Measurements from ENCODE around the gene KCNQ2. TPM values are rescaled to one million over a fixed set of nuclear protein-coding genes. Genes with fewer than 3 reads are reported as not detected.
"Not testable (repeated sequence)": the region's sequence is repeated elsewhere in the genome, so short reads cannot be mapped to it uniquely, and the experiment has no call there.

The KCNQ2 gene
- total RNA-seq, 1 donor: 0.27 TPM

DNA sequence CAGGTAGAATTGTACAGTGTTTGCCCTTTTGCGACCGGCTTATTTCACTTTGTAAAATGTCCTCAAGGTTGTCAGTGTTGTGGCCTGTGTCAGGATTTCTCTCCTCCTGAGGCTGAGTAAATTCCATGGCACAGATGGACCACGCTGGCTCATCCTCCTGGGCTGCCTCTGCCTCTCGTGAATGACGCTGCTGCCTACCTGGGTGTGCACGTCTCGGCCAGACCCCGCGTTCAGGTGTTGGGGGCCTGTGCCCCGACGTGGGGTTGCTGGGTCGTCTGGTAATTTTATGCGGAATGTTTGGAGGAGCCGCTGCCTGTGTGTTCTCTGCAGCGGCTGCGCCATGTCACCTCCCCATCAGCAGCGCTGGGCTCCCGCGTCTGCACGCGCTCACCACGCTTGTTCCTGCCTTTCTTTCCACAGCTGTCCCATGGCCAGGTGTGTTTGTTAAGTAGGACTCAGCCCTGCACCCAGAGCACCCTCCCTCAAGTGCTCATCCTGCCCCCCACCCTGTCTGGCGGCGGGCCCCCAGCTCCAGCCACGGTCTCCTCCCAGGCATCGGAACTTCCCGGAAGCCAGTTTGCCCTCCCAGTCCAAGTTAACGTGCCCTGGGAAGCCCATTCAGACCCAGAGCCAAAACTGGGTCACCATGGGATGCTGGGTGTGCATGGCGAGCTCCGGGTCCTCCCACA is 75.2 kb downstream of the KCNQ2 start:
- DNase-seq (ENCODE audit: low read depth in 2 of 3, low spot score in 2 of 3): no peak

DNA sequence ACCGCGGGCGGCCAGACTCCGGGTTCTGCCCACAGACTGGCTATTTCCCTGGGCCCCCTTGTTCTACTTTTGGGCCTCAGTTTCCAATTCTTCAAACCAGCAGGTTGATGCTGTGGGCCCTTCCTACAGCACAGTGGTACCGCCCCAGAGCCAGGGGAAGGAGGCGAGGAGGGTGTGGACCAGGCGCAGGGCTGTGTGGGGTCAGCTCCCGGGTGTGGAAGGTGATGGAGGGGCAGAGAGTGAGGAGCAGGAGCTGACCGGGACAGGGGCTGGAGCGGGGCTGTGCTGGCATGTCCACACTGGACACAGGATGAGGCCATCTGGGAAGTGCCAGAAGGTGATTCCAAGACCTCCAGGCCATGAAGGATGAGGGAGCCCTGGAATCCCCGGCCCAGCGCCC is 76.2 kb downstream of the KCNQ2 start:
- no peak for DNase-seq (ENCODE audit: low read depth in 2 of 3, low spot score in 2 of 3)

DNA sequence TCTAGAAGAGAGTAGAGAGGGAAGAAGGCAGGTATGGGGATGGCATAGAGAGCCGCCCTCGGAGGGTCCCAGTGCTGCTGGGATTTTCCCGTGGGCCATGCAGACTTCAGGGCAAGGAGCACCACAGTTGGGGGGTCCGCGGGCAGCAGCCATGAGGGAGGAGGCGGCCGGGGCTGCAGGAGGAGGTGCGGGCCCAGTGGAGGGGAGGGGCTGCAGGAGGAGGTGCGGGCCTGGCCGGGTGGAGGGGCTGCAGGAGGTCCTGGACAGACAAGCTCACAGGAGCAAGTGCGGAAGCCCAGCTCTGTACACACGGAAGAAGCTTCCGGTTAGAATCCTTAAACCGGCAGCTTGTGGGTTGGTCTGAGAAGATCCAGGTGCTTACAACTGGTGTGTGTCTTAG is 76.7 kb downstream of the KCNQ2 start:
- no peak for DNase-seq (ENCODE audit: low read depth in 2 of 3, low spot score in 2 of 3)

DNA sequence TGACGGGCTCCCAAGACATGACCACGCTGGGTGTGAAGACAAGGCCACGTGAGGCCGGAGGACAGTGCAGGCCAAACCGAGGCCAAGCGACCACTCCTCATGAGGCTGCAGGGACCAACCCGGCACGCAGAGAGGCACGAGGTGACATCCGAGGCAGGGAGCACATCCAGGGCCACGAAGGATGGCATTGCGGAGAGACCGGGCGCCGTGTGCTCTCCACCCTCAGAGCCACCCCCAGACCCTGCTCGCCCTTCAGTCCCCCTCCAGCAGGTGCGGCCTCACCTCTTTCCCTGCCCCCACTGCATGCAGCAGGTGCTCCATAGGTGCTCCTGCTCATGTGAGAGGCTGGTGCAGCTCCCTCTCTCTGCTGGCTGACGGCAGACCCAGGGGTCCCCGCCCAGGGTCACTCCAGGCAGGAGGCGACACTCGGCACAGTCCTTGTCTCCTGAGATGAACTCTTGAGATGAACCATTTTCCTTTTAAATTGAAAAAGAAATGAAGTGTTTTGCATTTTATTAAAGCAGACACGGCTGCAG is 77.5 kb downstream of the KCNQ2 start:
- no peak for DNase-seq (ENCODE audit: low read depth in 2 of 3, low spot score in 2 of 3)

DNA sequence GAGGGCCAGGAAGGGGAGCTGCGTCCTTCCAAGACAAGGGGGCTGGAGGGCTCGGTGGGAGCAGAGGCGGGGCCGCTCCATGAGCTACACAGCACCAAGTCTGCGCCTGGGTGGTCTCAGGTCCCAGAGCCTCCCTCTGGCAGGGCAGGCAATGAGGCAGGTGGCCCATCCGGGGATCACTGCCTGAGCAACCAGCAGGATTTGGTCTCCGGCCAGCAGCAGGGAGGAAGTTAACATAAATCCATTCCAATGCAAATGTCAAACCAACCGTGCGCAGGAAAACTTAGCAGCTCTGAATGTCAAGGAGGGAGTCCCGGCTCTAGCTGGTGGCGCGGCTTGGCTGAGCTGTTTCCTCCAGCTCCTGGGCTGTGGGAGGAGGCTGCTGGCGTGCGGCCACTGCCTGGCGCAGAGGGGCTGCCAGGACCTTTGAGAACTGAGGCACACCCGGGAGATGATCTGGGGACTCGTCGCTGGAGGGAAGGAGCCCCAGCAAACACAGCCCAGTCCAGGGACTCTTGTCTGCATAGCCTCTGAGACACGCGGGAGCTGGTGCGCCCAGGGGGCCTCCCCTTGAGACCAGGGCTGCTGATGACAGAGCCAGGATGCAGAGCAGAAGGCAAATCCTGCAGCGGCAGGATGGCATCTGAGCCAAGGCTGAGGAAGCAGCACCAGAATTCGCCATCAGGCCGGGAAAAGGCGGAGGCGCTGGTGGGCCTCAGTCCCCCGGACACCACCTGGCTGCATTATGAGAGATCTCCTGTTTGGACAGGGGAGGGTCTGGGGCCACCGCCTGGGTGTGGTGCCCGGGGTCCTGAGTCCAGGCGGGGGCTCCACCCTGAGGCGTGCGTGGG is 78.2 kb downstream of the KCNQ2 start:
- peak in 2 of 3 donors; percentile 5 to 18 for DNase-seq (ENCODE audit: low read depth in 2 of 3, low spot score in 2 of 3)

DNA sequence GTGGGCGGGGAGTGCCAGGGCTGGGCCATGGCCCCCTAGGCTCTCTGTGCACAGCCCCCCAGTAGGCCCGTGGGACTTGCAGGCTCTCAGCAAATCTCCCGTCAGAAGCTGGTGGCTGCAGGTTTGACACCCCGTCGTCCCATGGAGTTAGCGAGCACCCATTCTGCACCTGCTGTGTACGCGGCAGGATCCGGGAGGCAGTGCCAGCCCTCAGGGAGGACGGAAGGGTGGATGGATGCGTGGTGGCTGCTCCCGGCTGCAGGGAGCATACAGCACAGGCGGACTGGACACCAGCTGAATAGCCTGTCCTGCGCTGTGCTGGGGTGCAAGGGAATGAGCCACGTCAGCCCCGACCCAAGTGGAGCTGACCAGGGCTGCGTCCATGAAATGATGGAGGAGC is 78.9 kb downstream of the KCNQ2 start:
- DNase-seq (ENCODE audit: low read depth in 2 of 3, low spot score in 2 of 3): no peak

DNA sequence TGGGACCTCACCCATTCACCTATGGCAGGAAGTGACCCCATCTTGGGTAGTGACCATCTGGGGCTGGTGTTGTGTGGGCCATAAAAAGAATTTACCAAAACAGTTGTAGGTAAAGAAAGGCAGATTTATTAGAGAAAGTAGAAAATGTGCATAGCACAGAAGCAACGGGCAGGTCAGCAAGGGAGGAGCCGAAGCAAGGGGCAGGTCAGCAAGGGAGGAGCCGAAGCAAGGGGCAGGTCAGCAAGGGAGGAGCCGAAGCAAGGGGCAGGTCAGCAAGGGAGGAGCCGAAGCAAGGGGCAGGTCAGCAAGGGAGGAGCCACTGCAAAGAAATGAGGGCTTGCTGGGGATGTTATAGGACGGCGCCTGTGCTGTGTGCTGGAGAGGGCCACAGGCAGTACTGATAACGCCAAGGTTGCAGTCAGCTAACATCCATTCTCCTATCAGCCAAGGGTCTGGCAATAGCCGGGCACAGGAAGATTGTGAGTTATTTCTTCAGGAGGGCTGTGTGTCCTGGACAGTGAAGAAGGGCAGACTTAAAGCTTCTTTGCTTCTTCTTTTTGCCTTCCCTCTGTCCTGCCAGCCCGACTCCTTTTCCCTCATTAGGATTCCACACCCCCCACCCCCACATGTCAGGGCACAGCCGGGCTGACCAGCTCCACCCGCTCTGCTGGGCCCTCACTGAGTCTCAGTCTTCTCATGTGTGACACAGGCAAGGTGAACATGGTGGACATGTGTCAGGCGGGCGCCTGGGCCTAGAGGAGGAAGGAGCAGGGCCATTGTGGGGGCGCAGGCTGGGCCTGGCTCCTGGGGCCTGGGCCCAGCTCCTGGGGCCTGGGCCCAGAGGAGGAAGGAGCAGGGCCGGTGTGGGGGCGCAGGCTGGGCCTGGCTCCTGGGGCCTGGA is 79.7 kb downstream of the KCNQ2 start:
- no peak for DNase-seq (ENCODE audit: low read depth in 2 of 3, low spot score in 2 of 3)

DNA sequence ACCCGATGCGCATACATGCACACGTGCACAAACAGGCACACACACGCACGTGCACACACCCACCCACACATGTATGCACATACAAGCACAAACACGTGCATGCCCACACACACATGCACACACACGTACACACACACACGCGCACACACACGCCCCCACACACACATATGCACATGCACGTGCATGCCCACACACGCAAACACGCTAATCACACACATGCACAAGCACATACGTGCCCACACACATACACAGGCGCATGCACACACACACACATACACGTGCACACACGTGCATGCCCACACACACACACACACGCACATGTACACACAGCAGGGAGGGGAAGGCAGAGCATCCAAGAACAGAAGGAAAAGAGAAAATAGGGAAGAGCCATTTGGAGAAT is 84.5 kb downstream of the KCNQ2 start:
- no peak for DNase-seq (ENCODE audit: low read depth in 2 of 3, low spot score in 2 of 3)

DNA sequence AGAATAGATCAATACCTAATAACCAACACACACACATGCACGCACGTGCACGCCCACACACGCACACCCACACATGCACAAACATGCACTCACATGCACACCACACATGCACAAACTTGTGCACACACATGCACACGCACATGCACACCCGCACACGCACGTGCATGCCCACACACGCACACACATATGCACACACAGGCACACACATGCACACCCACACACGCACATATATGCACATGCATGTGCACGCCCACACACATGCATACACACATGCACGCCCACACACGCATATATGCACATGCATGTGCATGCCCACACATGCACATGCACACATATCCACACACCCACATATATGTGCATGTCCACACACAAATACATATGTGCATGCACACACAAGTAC is 85.1 kb downstream of the KCNQ2 start:
- no peak for DNase-seq (ENCODE audit: low read depth in 2 of 3, low spot score in 2 of 3)

DNA sequence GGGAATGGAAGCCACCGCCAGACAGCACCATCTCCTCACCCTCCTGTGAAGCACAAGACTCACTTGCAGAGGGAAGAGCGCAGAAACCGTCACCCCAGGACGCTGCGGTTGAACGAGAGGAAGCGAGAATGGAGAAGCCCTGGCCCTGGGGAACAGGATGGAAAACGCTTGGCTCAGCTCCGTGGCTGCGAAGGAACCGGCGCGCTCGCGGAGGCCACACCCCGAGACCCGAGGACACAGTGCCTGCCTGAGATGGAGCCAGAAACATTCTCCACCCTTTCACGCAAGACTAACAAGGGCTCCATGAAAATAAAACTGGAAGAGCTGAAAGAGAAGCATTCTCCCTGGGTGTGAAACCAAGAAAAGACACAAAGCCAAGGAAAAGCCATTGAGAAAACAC is 86.0 kb downstream of the KCNQ2 start:
- DNase-seq (ENCODE audit: low read depth in 2 of 3, low spot score in 2 of 3): no peak

DNA sequence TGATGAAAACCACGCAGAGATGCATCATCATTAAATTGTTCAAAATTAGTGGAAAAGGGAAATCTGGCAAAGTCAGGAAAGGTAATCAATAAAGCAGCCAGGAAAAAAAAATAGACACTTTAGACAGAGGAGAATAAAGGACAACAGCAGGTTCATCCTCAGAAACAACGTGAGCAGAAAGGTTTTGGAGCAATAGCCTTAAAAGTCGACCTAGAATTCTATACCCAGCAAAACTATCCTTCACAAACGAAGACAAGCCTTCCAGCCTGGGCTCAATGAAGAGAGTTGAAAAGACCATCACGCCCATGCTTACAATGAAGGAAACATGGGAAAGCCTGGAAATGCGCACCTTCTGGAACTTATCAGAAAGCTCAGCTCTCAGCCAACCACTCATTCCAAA is 86.6 kb downstream of the KCNQ2 start:
- DNase-seq (ENCODE audit: low read depth in 2 of 3, low spot score in 2 of 3): no peak

DNA sequence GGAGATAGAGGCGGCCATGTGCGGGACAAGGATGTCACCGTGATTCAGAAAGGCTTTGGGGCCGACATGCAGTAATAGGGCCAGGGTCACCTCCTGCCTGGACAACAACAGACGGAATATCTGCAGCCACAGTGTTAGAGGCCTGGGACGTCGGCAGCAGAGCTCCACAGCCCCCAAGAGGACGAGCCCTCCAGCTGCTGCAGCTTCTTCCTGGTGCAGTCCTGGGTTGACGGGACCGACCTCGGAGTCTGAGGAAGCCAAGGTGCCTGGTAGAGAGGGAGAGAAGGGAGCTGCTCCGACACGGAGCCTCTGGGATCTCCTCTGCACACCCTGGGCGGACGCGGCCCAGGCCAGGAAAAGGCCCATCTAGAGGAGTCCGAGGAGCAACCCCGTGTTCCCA is 88.1 kb downstream of the KCNQ2 start:
- no peak for DNase-seq (ENCODE audit: low read depth in 2 of 3, low spot score in 2 of 3)

DNA sequence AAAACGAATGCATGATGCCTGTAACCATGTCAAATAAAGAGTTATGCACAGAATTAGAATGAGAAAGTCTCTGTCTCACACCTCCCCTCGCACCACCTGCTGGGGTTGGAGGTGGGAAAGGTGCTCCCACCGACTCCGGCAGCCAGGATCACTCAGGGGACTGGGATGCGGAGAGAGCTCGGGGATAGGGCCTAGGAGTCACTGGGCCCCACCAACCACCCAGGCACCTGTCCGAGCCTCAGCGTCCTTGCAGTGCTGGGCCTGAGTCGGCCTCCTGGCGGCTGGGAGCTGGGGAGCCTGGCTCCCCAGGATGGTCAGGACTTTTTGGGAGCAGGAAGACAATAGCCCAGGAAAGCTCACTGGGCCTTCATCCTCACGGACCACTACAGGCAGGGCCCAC is 88.9 kb downstream of the KCNQ2 start:
- DNase-seq (ENCODE audit: low read depth in 2 of 3, low spot score in 2 of 3): no peak

DNA sequence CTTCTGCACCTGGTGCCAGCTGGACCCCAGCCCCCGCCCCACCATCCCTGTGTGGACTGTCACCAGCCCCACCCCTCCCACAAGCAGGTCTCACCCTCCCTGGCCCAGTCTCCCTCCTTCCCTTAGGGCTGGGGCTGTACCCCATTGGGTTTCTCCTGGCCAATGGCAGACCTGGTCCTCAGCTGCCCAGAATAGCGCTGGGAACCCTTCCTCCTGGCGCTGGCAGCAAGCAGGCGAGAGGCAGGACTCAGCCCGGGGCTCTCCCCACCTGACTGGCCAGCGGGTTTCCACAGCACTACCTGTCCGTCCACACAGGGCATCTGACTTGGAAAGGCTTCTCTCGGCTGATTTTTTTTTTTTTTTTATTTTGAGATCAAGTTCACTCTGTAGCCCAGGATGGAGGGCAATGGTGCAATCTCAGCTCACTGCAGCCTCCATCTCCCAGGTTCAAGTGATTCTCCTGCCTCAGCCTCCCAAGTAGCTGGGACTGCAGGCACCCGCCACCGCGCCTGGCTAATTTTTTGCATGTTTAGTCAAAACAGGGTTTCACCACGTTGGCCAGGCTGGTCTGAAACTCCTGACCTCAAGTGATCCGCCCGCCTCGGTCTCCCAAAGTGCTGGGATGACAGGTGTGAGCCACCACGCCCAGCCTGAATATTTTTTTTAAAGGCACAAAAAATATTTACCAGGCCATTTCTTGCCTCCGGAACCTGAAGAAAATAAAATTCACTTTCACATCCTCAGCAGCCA is 89.7 kb downstream of the KCNQ2 start:
- no peak for DNase-seq (ENCODE audit: low read depth in 2 of 3, low spot score in 2 of 3)

DNA sequence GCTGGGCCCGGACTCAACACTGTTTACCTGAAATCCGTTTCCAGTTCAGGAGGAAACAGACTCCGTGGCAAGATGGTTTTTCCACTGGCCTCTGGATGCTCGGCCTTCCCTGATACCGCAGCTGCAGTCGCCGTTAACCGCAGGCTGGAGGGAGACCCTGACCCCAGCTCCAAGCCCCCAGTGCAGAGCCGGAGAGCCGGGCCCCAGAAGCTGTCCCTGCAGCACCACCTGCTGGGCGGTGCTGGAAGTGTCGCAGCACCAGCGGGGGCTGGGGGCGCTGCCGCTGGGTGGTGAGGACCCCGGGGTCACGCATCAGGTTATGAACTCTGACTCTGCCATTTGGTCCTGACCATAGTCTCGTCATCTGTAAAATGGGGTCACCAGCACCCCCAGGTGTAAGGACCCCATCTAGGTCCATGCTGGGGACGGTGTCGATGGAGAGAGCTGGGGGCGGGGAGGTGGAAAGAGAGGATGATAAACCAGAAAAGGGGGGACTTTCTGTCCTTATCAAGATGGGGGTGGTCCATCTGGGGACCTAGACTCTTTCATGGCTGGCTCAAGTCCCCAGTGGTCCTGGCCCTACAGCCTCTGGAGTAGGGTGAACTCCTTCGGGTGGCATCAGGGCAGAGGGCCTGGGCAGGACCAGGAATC is 90.5 kb downstream of the KCNQ2 start:
- peak; percentile 18 to 29 (median 22) for DNase-seq (ENCODE audit: low read depth in 2 of 3, low spot score in 2 of 3)

DNA sequence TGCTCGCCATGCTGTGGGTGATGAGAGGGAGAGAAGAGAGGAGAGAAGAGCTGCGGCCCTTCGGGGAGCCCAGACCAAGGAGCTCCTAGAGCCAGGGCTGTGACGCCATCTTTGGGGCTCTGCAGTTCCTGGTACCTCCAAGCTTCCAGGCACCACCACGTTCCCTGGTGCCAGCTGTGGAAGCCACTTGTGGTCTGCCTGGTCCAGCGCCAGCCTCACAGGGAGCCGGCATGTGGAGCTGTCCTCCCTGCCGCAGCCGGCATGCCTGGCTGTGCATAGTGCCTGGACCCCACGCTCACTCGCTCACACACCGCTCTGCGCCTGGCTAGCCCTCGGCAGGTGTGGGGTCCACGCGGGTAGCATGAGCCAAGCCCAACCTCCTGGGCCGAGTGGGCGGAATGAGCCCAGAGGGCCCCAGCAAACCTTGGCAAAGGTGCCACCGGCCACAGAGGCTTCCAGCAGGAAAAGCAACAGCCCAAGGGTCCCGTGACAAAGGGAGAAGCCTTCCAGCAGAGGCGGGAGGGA is 92.0 kb downstream of the KCNQ2 start:
- no peak for DNase-seq (ENCODE audit: low read depth in 2 of 3, low spot score in 2 of 3)

DNA sequence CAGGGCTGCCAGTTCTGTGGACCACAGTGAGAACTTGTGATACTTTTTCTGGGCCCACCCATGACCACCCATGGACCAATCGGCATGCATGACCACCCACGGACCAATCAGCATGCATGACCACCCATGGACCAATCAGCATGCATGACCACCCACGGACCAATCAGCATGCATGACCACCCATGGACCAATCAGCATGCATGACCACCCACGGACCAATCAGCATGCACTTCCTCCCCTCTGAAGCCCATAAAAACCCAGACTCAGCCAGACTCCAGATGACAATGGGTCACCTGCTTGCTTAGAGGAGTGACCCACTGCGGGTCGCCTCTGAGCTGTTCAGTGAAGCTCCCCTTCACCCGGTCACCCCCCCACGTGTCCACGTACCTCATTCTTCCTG is 92.6 kb downstream of the KCNQ2 start:
- DNase-seq (ENCODE audit: low read depth in 2 of 3, low spot score in 2 of 3): not testable (repeated sequence)

DNA sequence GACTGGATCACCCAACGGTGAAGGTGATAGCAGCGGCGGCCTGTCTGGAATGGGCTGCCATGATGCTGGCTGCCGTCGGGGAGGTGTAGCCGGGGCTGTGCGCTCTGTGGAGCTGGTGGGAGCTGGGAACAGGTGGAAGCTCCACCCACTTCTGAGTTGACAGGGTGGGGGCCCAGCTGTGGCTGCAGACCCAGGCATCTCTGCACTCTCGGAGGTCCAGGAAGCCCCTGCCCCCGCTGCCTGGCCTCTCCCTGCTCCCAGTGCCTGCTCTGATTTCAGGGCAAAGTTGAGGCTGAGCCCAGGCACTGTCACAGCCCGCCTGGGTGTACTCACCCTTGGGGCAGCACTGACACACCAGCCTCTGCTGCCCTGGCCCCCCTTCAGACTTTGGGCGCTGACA is 93.2 kb downstream of the KCNQ2 start:
- no peak for DNase-seq (ENCODE audit: low read depth in 2 of 3, low spot score in 2 of 3)

DNA sequence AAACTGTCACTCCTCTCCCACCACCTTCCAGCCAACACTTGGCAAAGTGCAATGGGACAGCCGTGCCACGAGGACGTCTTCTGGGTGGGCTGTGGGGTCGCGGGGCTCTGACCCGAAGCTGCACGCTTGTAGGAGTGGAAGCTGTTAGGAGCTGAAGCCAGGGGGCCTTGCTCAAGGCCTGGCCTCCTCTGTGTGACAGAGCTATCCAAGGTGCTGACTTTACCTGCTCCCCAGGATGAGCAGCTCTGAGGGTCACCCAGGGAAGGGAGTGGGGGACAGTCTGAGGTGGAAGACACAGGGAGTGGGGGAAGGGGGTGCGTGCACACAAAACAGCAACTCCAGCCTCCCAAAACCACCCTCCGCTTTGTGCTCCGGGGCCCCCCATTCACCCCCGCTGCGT is 93.8 kb downstream of the KCNQ2 start:
- no peak for DNase-seq (ENCODE audit: low read depth in 2 of 3, low spot score in 2 of 3)

Measured in hematopoietic multipotent progenitor cell (in vitro differentiated cells).